Upper lobe of left lung (tissue), 4 donors: ENCODE data around the gene DUSP9.

ENCODE experiments used
- EP300 ChIP-seq, 4 donors: sonication (generic); formaldehyde crosslinking; IDR thresholded peaks; one replicate each; pipeline ENCODE4 v1.5.1; 2017; ENCODE audit warnings: antibody characterized with exemption in 4 of 4, control low read depth in 2 of 4
- POLR2A ChIP-seq, 4 donors: fragments of 450-650 bp; IDR thresholded peaks; one replicate each; pipeline ENCODE4 v1.5.1; 2016 to 2017; ENCODE audit warnings: antibody characterized with exemption in 4 of 4, mild to moderate bottlenecking in 2 of 4
- POLR2AphosphoS5 ChIP-seq, 2 donors: sonication (generic); formaldehyde crosslinking; IDR thresholded peaks; one replicate each; pipeline ENCODE4 v1.5.1; 2017; ENCODE audit warnings: antibody characterized with exemption in 2 of 2
- TF ChIP-seq, protein P1 (sequence below), 6 experiments: fragments of 450-650 bp in 4 of 6; fragments of 200-600 bp in 2 of 6; sonication (generic) in 2 of 6; IDR thresholded peaks; one replicate each; pipeline ENCODE4 v1.5.1; 2016 to 2019; ENCODE audit warnings: antibody characterized with exemption in 6 of 6

DNA sequence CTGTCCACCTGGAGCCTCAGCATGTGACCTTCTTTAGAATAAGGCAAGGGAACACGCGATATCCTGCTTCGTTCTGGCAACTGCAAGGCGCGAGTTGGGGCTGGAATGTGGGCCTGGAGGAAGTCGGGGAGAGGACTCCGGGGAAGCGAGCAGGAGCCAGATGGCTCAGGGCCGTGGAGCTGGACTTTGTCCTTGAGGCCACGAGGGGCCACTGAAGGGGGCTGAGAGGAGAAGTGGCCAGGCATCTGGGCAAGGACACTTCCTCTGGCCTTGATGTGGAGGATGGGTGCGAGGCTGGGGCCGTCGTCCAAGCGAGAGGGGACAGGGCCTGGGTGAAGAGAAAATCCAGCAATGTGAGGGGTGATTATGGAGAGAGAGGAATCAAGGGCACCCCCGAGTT, 12.2 kb upstream of the DUSP9 start:
- TF ChIP-seq, protein P1, sequence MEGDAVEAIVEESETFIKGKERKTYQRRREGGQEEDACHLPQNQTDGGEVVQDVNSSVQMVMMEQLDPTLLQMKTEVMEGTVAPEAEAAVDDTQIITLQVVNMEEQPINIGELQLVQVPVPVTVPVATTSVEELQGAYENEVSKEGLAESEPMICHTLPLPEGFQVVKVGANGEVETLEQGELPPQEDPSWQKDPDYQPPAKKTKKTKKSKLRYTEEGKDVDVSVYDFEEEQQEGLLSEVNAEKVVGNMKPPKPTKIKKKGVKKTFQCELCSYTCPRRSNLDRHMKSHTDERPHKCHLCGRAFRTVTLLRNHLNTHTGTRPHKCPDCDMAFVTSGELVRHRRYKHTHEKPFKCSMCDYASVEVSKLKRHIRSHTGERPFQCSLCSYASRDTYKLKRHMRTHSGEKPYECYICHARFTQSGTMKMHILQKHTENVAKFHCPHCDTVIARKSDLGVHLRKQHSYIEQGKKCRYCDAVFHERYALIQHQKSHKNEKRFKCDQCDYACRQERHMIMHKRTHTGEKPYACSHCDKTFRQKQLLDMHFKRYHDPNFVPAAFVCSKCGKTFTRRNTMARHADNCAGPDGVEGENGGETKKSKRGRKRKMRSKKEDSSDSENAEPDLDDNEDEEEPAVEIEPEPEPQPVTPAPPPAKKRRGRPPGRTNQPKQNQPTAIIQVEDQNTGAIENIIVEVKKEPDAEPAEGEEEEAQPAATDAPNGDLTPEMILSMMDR (IDR thresholded peaks at IDR 0.05): no peak
- TF ChIP-seq EP300 (IDR thresholded peaks at IDR 0.05) (no peak), POLR2AphosphoS5 (IDR thresholded peaks at IDR 0.05) (no peak), POLR2A (IDR thresholded peaks at IDR 0.05) (no peak)
